Liver (tissue), 9 donors: ENCODE measurements around the gene EGFR. TPM values are rescaled to one million over a fixed set of nuclear protein-coding genes. Genes with fewer than 3 reads are reported as not detected.

Source experiments
- DNase-seq: peaks from one replicate; pipeline ENCODE4 v3.0.0-alpha.2; 2017; ENCODE audit warnings: low spot score
- H3K27ac ChIP-seq, 2 donors: one replicate each; pipeline ENCODE4 v1.7.0; 2013; ENCODE audit warnings: inconsistent platforms in 2 of 2, low read length in 2 of 2, control low read depth in 1 of 2, low read depth in 1 of 2, mild to moderate bottlenecking in 1 of 2
- H3K27me3 ChIP-seq, 4 donors: one replicate each; pipeline versions ENCODE4 v1.6.1 to v1.7.0; 2013; ENCODE audit warnings: low read length in 3 of 4, inconsistent platforms in 1 of 4, mild to moderate bottlenecking in 1 of 4, moderate library complexity in 1 of 4; ENCODE audit not compliant: control insufficient read depth in 4 of 4, insufficient read depth in 4 of 4
- H3K36me3 ChIP-seq, 4 donors: one replicate each; pipeline versions ENCODE4 v1.6.1 to v1.7.0; 2013; ENCODE audit warnings: low read length in 3 of 4, mild to moderate bottlenecking in 3 of 4, low read depth in 1 of 4, moderate library complexity in 1 of 4; ENCODE audit not compliant: control insufficient read depth in 4 of 4, insufficient read depth in 3 of 4
- H3K4me1 ChIP-seq, 4 donors: one replicate each; pipeline versions ENCODE4 v1.6.1 to v1.7.0; 2013; ENCODE audit warnings: low read length in 3 of 4, mild to moderate bottlenecking in 3 of 4, moderate library complexity in 1 of 4; ENCODE audit not compliant: control insufficient read depth in 4 of 4, insufficient read depth in 4 of 4
- H3K4me3 ChIP-seq, 3 donors: one replicate each; pipeline versions ENCODE4 v1.6.1 to v1.7.0; 2013; ENCODE audit warnings: low read length in 3 of 3, control low read depth in 1 of 3, low read depth in 1 of 3, mild to moderate bottlenecking in 1 of 3
- H3K9ac ChIP-seq, 2 donors: one replicate each; pipeline ENCODE4 v1.7.0; 2013; ENCODE audit warnings: low read length in 2 of 2, mild to moderate bottlenecking in 2 of 2, moderate library complexity in 2 of 2, control low read depth in 1 of 2, low read depth in 1 of 2
- H3K9me3 ChIP-seq, 4 donors: one replicate each; pipeline versions ENCODE4 v1.6.1 to v1.7.0; 2013; ENCODE audit warnings: low read length in 3 of 4; ENCODE audit not compliant: control insufficient read depth in 4 of 4
- FOXA1 ChIP-seq: IDR thresholded peaks from 2 replicates; pipeline ENCODE4 v1.6.1; 2016; ENCODE audit warnings: antibody characterized with exemption
- HNF4A ChIP-seq, 2 donors: conservative IDR thresholded peaks; 2 replicates each; pipeline ENCODE4 v1.6.1; 2016; ENCODE audit warnings: antibody characterized with exemption in 2 of 2, mild to moderate bottlenecking in 2 of 2
- HNF4G ChIP-seq: IDR thresholded peaks from 2 replicates; pipeline ENCODE4 v1.6.1; 2016; ENCODE audit warnings: antibody characterized with exemption
- JUND ChIP-seq, 2 donors: IDR thresholded peaks; 2 replicates each; pipeline ENCODE4 v1.6.1; 2016; ENCODE audit warnings: antibody characterized with exemption in 2 of 2
- RAD21 ChIP-seq, 2 donors: IDR thresholded peaks; 2 replicates each; pipeline ENCODE4 v1.6.1; 2016; ENCODE audit warnings: antibody characterized with exemption in 2 of 2, mild to moderate bottlenecking in 2 of 2
- YY1 ChIP-seq: IDR thresholded peaks from 2 replicates; pipeline ENCODE4 v1.6.1; 2016; ENCODE audit warnings: antibody characterized with exemption, mild to moderate bottlenecking
- WGBS: extraction: QIAGEN DNeasy Blood & Tissue Kit; methylation state at CpG from one replicate; pipeline ENCODE4 v1.1.7; 2013; 5-methylcytosine and 5-hydroxymethylcytosine counted together
- polyA plus RNA-seq, 2 donors: library from polyadenylated mRNA; stranded (reverse) in 1 of 2; unstranded in 1 of 2; fragments of 200-250 nt in 1 of 2; fragments of >200 nt in 1 of 2; fragmentation: Nextera tagmentation in 1 of 2; extraction: Ambion mirVana in 1 of 2; gene quantifications; one replicate each; pipeline versions ENCODE4 v1.2.1 to v1.2.3, GENCODE V29; 2013 to 2015
- total RNA-seq, 2 donors: library from RNA; depleted of rRNA; stranded (reverse); fragments of >200 nt; gene quantifications; one replicate each; pipeline ENCODE4 v1.2.3, GENCODE V29; 2014
- TF ChIP-seq, protein P1 (sequence below): IDR thresholded peaks from 2 replicates; pipeline ENCODE4 v1.6.1; 2016; ENCODE audit warnings: antibody characterized with exemption, mild to moderate bottlenecking
- TF ChIP-seq, protein P2 (sequence below): fragments of 150-350 bp; IDR thresholded peaks from 2 replicates; pipeline ENCODE4 v1.5.1; 2017; ENCODE audit warnings: improper control_type of control experiment, low read depth, low read length; ENCODE audit not compliant: missing input control
- donor health status: healthy.
- donor health status: healthy.
- donor health status: healthy.
- donor health status: healthy.
- donor health status: healthy.

The EGFR gene
- total and polyA plus RNA-seq, 4 donors = 22.6 to 37.0 (median 27.7) TPM

DNA sequence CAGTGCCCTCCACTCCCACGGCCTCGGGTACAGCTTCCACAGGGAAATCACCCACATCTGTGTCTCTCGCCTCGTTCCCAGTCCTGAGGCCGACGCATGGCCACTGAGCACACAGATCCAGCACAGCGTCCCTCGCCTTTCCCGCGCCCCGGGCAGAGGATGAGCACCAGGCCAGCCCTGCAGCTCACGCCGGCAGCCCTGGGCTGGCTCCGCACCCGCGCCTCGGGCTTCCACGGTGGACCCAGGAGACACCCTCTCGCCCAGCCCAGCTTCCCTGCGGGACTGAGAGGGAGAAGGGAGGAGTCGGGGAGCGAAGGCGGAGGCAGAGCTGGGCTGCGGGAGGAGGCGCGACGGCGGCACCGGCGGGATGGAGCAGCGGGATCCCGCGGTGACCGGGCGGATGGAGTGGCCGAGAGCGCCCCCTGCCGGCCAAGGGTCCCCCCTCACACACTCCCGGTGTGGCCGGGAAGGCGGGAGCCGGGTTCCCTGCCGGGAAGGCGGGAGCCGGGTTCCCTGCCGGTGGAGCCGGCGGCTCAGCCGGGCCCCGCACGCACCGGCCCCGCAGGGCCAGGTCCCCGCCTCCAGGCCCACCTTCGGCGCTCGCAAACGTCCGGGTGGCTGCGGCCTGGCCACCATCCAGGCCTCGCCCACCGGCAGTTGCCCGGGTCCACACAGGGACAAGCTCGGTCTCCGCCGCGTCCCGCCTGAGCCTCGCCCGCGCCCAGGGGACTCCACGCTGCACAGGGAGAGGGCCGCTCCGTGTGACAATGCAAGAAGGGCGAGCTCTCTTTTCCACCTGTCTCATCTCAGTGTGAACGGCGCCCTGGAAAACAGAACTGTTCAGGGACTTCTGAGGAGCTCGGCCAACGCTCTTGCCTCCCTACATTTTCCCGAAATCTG lies 236.0 kb downstream of the EGFR start:
- Histone ChIP-seq H3K27me3 (no peaks in the 10 kb centered on the region), H3K9me3 (no peaks in the 10 kb centered on the region), H3K9ac (peak overlapping the region; percentile 76 to 84), H3K27ac (peak overlapping the region in 1 of 2 donors; percentile 38), H3K36me3 (no peaks in the 10 kb centered on the region), H3K4me1 (peaks cover 0 to 20% (median 12%) of the 10 kb centered on the region in 4 donors), H3K4me3 (peak overlapping the region; percentile 57 to 80 (median 69))
- WGBS = under 1% methylated on average over 80 of the region's 80 CpGs
- TF ChIP-seq, protein P1, sequence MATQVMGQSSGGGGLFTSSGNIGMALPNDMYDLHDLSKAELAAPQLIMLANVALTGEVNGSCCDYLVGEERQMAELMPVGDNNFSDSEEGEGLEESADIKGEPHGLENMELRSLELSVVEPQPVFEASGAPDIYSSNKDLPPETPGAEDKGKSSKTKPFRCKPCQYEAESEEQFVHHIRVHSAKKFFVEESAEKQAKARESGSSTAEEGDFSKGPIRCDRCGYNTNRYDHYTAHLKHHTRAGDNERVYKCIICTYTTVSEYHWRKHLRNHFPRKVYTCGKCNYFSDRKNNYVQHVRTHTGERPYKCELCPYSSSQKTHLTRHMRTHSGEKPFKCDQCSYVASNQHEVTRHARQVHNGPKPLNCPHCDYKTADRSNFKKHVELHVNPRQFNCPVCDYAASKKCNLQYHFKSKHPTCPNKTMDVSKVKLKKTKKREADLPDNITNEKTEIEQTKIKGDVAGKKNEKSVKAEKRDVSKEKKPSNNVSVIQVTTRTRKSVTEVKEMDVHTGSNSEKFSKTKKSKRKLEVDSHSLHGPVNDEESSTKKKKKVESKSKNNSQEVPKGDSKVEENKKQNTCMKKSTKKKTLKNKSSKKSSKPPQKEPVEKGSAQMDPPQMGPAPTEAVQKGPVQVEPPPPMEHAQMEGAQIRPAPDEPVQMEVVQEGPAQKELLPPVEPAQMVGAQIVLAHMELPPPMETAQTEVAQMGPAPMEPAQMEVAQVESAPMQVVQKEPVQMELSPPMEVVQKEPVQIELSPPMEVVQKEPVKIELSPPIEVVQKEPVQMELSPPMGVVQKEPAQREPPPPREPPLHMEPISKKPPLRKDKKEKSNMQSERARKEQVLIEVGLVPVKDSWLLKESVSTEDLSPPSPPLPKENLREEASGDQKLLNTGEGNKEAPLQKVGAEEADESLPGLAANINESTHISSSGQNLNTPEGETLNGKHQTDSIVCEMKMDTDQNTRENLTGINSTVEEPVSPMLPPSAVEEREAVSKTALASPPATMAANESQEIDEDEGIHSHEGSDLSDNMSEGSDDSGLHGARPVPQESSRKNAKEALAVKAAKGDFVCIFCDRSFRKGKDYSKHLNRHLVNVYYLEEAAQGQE = no peak
- TF ChIP-seq, protein P2, sequence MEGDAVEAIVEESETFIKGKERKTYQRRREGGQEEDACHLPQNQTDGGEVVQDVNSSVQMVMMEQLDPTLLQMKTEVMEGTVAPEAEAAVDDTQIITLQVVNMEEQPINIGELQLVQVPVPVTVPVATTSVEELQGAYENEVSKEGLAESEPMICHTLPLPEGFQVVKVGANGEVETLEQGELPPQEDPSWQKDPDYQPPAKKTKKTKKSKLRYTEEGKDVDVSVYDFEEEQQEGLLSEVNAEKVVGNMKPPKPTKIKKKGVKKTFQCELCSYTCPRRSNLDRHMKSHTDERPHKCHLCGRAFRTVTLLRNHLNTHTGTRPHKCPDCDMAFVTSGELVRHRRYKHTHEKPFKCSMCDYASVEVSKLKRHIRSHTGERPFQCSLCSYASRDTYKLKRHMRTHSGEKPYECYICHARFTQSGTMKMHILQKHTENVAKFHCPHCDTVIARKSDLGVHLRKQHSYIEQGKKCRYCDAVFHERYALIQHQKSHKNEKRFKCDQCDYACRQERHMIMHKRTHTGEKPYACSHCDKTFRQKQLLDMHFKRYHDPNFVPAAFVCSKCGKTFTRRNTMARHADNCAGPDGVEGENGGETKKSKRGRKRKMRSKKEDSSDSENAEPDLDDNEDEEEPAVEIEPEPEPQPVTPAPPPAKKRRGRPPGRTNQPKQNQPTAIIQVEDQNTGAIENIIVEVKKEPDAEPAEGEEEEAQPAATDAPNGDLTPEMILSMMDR = peak; percentile 91
- peak; percentile 71 to 82 for TF ChIP-seq RAD21 (IDR thresholded peaks at IDR 0.05)
- DNase-seq = peak; percentile 83

DNA sequence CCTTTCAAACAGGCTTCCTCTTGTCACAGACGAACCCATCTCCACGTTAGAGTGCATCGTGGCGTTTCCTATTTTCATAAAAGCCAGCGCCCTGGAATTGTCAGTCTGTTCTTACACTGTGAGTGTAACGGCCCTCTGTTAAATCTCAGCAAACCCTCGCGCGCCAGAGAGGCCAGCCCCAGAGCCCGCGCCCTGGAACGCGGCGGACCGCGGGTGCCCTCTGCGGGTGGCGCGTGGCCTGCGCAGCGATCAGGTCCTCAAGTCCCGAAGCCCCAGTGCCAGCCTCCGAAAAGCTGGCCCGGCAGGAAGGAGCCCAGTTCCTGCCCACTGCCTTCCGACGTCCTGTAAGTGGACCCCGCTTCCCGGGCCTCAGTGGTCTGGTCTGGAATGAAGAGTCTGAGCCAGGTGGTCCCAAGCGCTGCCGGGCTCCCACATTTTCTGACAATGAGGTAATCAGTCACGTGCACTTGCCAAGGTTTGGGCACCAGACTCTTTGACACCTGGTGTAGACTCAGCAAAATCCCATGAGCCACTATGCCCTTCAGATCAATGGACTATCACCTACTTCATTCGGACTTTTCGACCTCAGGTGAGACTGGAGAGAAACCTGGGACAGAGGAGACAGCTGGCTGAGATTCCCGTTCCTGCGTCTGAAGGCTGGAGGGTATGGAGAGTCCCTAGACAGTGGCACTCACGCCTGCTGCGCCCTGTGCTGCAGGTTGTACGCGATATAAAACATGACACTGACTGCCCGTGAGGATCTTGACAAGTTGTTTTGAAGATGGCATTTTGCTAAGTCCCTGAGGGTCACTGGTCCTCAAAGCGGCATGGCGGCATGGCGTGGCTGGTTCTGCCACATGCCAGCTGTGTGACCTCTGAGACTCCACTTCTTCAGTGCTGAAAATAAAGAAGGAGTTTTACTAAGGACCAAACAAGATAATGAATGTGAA lies 237.0 kb downstream of the EGFR start:
- no peaks in the 10 kb centered on the region for H3K36me3 ChIP-seq
- H3K9me3 ChIP-seq = no peaks in the 10 kb centered on the region
- TF ChIP-seq HNF4A (conservative IDR thresholded peaks at IDR 0.05) = peak in 1 of 2 donors; percentile 63
- TF ChIP-seq, protein P2 = peak; percentile 83
- TF ChIP-seq JUND (IDR thresholded peaks at IDR 0.05) = peak in 1 of 2 donors; percentile 31
- TF ChIP-seq HNF4G = peak; percentile 32
- TF ChIP-seq RAD21 (IDR thresholded peaks at IDR 0.05) = peak; percentile 92 to 95
- TF ChIP-seq YY1 = no peak
- no peak for TF ChIP-seq FOXA1
- DNase-seq = peak; percentile 75
- peaks cover 0 to 20% (median 12%) of the 10 kb centered on the region in 4 donors for H3K4me1 ChIP-seq
- peak overlapping the region; percentile 76 to 84 for H3K9ac ChIP-seq
- H3K27ac ChIP-seq = peak overlapping the region in 1 of 2 donors; percentile 38
- H3K27me3 ChIP-seq = no peaks in the 10 kb centered on the region
- 21% methylated on average over 43 of the region's 43 CpGs for WGBS
- peak overlapping the region; percentile 57 to 80 (median 69) for H3K4me3 ChIP-seq
